ENCODE measurements around the gene BTG2.

BTG2 gene

GRCh38 chr1:203276408-203276807 lies 28.9 kb upstream of the BTG2 start:
- DNase-seq (ENCODE audit: low read depth in 2 of 2) = no peak

DNA sequence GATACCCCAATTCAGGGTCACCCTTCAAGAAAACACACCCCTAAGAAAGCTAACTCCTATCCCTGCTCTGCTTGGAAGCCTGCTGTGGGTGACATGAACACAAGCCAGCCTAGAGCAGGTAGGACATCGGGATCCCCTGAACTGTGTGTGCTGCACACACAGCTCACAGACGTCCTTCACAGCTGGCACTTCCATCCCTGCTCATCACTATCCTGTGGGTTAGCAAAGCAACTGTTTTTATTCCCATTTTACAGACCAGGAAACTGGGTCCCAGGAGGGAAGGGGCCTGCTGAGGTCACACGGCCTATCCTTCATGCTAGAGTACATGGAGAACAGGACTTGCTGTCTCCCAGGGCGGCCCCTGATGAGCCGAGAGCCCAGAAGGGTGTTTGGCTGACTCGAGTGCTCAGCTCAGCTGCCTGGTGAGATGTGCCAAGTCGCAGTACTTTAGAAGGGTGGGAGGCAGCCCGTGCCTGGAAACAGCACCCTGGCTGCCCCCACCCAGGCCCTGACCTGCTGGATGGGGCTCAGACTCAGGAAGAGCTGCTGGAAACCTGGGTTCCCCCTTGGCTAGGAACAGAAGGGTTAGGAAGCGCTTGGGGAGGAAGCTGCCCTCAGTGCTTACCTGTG lies 28.3 kb upstream of the BTG2 start:
- DNase-seq (ENCODE audit: low read depth in 2 of 2) = no peak

DNA sequence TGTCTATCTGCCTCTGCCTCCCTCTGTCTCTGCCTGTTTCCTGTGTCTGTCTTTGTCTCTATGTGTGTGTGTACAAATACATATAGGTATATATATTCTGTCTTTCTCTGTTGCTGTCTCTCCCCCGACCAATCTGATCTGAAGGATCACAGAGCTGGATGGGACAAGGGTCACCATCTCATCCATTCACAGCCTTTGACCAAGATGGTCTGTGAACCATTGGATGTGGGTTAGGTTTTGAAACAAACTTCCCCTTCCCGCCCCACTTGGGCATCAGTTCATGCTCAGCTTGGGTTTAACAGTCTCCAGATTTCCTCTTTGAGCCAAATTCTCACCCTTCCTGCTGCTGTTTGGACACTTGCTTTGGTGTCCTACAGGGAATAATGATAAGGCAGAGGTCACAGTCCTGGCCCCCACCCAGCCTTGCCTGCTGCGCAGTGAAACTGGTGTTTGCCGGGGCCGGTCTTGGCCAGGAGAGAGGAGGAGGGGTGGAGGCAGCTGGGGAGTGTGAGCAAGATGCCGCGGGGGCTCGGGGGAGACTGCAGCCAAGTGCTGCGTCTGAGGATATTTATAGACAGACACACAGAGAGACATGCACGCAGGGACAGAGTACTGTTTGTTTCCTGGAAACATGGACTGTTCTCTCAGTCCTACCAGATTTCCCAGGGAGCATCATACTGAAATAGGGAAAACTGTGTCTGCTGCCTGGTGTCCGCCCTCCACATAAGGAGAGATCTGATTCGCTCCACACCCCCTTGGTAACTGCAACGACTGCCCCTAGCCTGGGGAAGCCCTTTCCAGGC lies 27.0 kb upstream of the BTG2 start:
- DNase-seq (ENCODE audit: low read depth in 2 of 2) = no peak

DNA sequence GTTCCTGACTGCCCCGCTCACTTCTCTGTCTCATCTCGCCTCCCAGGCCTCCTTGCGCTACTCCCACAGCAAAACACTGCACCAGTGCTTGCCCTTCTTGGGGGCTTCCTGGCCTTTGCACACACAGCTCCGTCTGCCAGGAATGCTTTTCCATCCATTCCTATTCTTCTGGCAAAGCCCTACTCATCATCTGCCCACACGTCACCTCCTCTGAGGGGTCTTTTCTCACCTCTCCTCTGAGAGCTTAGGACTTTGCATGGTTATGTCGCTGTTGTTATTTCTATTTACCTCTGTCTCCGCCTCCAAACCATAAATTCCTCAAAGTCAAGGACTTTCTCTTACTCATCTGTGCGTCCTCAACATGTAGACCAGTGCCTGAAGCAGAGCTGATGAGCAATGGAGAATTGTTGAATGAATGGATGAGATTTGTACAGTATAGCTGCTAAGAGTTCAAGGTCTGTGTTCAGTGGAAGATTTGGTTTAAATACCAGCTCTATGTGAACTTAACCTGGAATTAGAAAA lies 26.4 kb upstream of the BTG2 start:
- no peak for DNase-seq (ENCODE audit: low read depth in 2 of 2)

DNA sequence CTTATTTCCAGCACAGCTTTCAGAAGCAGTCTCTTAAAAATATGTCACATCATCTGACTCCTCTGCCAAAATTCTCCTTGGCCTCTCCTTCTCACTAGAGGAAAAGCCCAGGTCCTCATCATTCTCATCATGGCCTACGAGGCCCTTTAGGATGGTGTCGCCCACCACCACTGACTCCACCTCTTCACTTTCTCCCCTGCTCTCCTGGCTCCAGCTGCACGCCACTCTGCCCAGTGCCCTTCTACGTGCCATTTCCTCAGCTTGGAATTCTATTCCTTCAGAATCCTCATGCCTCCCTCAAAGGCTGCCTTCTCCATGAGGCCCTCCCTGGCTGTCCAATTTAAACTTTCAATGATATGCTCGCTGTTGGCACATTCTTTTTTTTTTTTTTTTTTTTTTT lies 25.3 kb upstream of the BTG2 start:
- no peak for DNase-seq (ENCODE audit: low read depth in 2 of 2)

DNA sequence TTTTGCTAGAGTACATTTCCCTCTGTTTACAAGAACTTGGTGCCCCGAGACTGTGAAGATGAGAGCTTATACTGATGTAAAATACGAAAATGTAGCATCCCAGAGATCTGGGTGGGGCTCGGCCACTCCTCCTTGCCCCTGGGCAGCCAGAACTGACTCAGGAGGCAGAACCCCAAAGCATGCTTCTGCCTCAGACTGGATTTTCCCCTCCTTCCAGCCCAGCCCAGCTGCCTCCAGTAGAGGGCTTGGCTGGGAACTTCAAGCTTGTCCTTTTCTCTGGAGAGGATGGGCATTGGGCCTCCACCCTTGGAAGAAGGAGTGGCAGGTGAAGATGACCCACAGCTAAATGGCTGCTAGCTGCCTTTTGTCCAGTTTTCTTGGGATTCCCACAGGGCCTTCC lies 24.3 kb upstream of the BTG2 start:
- DNase-seq (ENCODE audit: low read depth in 2 of 2) = no peak

GRCh38 chr1:203281851-203282661 lies 23.3 kb upstream of the BTG2 start:
- no peak for DNase-seq (ENCODE audit: low read depth in 2 of 2)

DNA sequence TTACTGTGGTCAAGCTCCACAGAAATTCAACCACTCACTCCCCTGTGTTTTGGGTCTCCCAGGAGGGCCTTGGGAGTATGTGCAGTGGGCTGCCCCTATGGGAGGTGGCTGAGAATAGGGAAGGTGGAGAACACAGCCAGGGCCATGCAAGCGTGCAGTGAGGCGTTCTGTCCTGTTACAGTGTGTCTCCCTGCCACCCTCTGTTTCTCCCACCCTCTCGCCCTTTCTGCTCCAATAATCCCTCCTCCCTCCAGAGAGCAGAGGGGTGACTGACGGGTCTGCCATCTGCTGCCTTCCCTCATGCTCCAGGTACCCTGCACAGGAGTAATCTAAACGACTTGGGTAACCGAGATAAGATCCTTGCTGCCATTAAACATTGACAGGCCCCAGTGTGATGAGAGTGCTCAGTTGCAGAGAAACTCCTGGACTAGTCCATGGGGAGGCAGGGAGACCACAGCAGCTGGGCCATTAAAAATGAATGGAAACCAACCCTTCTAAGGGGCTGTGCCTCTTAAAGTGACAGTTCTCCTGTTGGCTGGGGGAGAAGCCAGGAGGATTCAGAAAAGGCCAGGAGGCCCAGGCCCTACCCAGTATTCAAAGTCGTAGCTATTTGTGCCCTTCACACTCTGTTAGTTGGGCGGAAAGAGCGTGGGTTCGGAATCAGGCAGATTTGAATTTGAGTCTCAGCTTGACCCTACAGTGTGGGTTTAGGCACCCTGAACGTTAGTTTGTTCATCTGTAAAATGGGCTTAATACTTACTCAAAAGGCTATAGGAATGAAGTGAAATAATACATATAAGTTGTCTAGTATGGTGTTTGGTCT lies 22.4 kb upstream of the BTG2 start:
- no peak for DNase-seq (ENCODE audit: low read depth in 2 of 2)

- DNase-seq (ENCODE audit: low read depth in 2 of 2) = no peak
Measured at GRCh38 chr1:203283597-203283996, 21.7 kb upstream of the BTG2 start.

- DNase-seq (ENCODE audit: low read depth in 2 of 2) = no peak
Measured at GRCh38 chr1:203284411-203285123, 20.8 kb upstream of the BTG2 start.

GRCh38 chr1:203286161-203286984 lies 18.9 kb upstream of the BTG2 start:
- no peak for DNase-seq (ENCODE audit: low read depth in 2 of 2)

- no peak for DNase-seq (ENCODE audit: low read depth in 2 of 2)
Measured at GRCh38 chr1:203287109-203287893, 18.0 kb upstream of the BTG2 start.

GRCh38 chr1:203287898-203288297 lies 17.4 kb upstream of the BTG2 start:
- no peak for DNase-seq (ENCODE audit: low read depth in 2 of 2)

- no peak for DNase-seq (ENCODE audit: low read depth in 2 of 2)
Measured at GRCh38 chr1:203288400-203288799, 16.9 kb upstream of the BTG2 start.

DNA sequence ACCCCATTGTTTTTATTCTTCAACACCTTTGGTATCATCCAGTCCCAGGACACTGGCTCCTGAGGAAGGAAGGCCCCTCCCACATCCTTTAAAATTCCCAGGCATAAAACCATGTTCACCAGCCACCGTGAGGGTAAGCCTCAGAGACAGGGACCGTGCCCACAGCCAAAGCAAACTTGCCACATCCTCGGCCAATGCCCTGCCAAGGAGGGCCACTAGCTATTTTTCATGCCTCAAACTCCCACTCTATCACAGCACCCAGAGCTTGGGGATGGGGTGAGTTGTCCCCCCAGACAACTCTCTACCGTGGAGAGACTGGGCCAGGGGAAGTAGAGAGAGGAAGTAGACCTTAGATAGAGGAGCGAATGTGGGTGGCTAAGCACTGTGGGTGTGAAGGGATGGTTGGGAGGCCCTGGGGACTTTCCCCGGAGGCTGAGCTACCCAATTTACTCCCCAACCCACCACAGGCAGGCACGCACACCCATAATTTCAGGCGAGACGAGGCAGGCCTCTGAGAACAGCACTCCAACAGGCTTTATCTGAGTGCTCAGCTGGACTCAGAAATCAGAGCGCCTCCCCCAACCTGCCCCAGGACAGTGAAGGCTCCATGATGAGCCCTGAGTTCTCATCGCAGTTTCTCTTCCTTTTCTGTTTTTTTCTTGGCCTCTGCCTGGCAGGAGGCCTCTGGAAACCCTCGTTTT lies 15.9 kb upstream of the BTG2 start:
- DNase-seq (ENCODE audit: low read depth in 2 of 2) = peak; percentile 73 to 74

DNA sequence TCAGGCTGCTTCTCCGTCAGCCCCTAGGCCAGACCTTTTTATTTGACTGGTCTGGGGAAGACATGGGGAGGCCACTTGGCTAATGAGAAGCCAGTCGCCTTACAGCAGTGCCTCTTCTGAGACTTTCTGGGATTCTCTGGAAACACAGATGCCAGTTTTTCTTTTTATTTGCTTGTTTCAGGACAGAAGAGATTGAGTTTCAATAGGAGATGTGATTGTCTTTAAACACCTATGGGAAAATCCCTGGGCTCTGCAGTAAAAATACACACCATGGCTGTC lies 15.4 kb upstream of the BTG2 start:
- no peak for DNase-seq (ENCODE audit: low read depth in 2 of 2)

GRCh38 chr1:203290261-203291089 lies 14.8 kb upstream of the BTG2 start:
- peak; percentile 95 to 96 for DNase-seq (ENCODE audit: low read depth in 2 of 2)
